Liver (tissue), 9 donors: Measurements from ENCODE around the gene TTC29. TPM values are rescaled to one million over a fixed set of nuclear protein-coding genes. Genes with fewer than 3 reads are reported as not detected.
"Not testable (repeated sequence)": the region's sequence is repeated elsewhere in the genome, so short reads cannot be mapped to it uniquely, and the experiment has no call there.

Experiments used
- DNase-seq: peaks from one replicate; pipeline ENCODE4 v3.0.0-alpha.2; 2017; ENCODE audit warnings: low spot score
- H3K27ac ChIP-seq, 2 donors: one replicate each; pipeline ENCODE4 v1.7.0; 2013; ENCODE audit warnings: inconsistent platforms in 2 of 2, low read length in 2 of 2, control low read depth in 1 of 2, low read depth in 1 of 2, mild to moderate bottlenecking in 1 of 2
- H3K27me3 ChIP-seq, 4 donors: one replicate each; pipeline versions ENCODE4 v1.6.1 to v1.7.0; 2013; ENCODE audit warnings: low read length in 3 of 4, inconsistent platforms in 1 of 4, mild to moderate bottlenecking in 1 of 4, moderate library complexity in 1 of 4; ENCODE audit not compliant: control insufficient read depth in 4 of 4, insufficient read depth in 4 of 4
- H3K36me3 ChIP-seq, 4 donors: one replicate each; pipeline versions ENCODE4 v1.6.1 to v1.7.0; 2013; ENCODE audit warnings: low read length in 3 of 4, mild to moderate bottlenecking in 3 of 4, low read depth in 1 of 4, moderate library complexity in 1 of 4; ENCODE audit not compliant: control insufficient read depth in 4 of 4, insufficient read depth in 3 of 4
- H3K4me1 ChIP-seq, 4 donors: one replicate each; pipeline versions ENCODE4 v1.6.1 to v1.7.0; 2013; ENCODE audit warnings: low read length in 3 of 4, mild to moderate bottlenecking in 3 of 4, moderate library complexity in 1 of 4; ENCODE audit not compliant: control insufficient read depth in 4 of 4, insufficient read depth in 4 of 4
- H3K4me3 ChIP-seq, 3 donors: one replicate each; pipeline versions ENCODE4 v1.6.1 to v1.7.0; 2013; ENCODE audit warnings: low read length in 3 of 3, control low read depth in 1 of 3, low read depth in 1 of 3, mild to moderate bottlenecking in 1 of 3
- H3K9ac ChIP-seq, 2 donors: one replicate each; pipeline ENCODE4 v1.7.0; 2013; ENCODE audit warnings: low read length in 2 of 2, mild to moderate bottlenecking in 2 of 2, moderate library complexity in 2 of 2, control low read depth in 1 of 2, low read depth in 1 of 2
- H3K9me3 ChIP-seq, 4 donors: one replicate each; pipeline versions ENCODE4 v1.6.1 to v1.7.0; 2013; ENCODE audit warnings: low read length in 3 of 4; ENCODE audit not compliant: control insufficient read depth in 4 of 4
- FOXA1 ChIP-seq: IDR thresholded peaks from 2 replicates; pipeline ENCODE4 v1.6.1; 2016; ENCODE audit warnings: antibody characterized with exemption
- FOXA2 ChIP-seq: IDR thresholded peaks from 2 replicates; pipeline ENCODE4 v1.6.1; 2016; ENCODE audit warnings: antibody characterized with exemption
- GABPA ChIP-seq, 2 donors: IDR thresholded peaks in 1 of 2; conservative IDR thresholded peaks in 1 of 2; 2 replicates each; pipeline ENCODE4 v1.6.1; 2016; ENCODE audit warnings: antibody characterized with exemption in 2 of 2, mild to moderate bottlenecking in 1 of 2, moderate library complexity in 1 of 2
- HNF4A ChIP-seq, 2 donors: conservative IDR thresholded peaks; 2 replicates each; pipeline ENCODE4 v1.6.1; 2016; ENCODE audit warnings: antibody characterized with exemption in 2 of 2, mild to moderate bottlenecking in 2 of 2
- HNF4G ChIP-seq: IDR thresholded peaks from 2 replicates; pipeline ENCODE4 v1.6.1; 2016; ENCODE audit warnings: antibody characterized with exemption
- NR2F2 ChIP-seq: IDR thresholded peaks from 2 replicates; pipeline ENCODE4 v1.6.1; 2016; ENCODE audit warnings: antibody characterized with exemption
- RAD21 ChIP-seq, 2 donors: IDR thresholded peaks; 2 replicates each; pipeline ENCODE4 v1.6.1; 2016; ENCODE audit warnings: antibody characterized with exemption in 2 of 2, mild to moderate bottlenecking in 2 of 2
- RXRA ChIP-seq, 2 donors: IDR thresholded peaks; 2 replicates each; pipeline ENCODE4 v1.6.1; 2017 to 2018; ENCODE audit warnings: antibody characterized with exemption in 2 of 2, mild to moderate bottlenecking in 1 of 2
- SP1 ChIP-seq: IDR thresholded peaks from 2 replicates; pipeline ENCODE4 v1.6.1; 2018; ENCODE audit warnings: antibody characterized with exemption, mild to moderate bottlenecking
- TAF1 ChIP-seq: conservative IDR thresholded peaks from 2 replicates; pipeline ENCODE4 v1.6.1; 2016; ENCODE audit warnings: antibody characterized with exemption, mild to moderate bottlenecking
- WGBS: extraction: QIAGEN DNeasy Blood & Tissue Kit; methylation state at CpG from one replicate; pipeline ENCODE4 v1.1.7; 2013; 5-methylcytosine and 5-hydroxymethylcytosine counted together
- polyA plus RNA-seq, 2 donors: library from polyadenylated mRNA; stranded (reverse) in 1 of 2; unstranded in 1 of 2; fragments of 200-250 nt in 1 of 2; fragments of >200 nt in 1 of 2; fragmentation: Nextera tagmentation in 1 of 2; extraction: Ambion mirVana in 1 of 2; gene quantifications; one replicate each; pipeline versions ENCODE4 v1.2.1 to v1.2.3, GENCODE V29; 2013 to 2015
- total RNA-seq, 2 donors: library from RNA; depleted of rRNA; stranded (reverse); fragments of >200 nt; gene quantifications; one replicate each; pipeline ENCODE4 v1.2.3, GENCODE V29; 2014
- TF ChIP-seq, protein P1 (sequence below): IDR thresholded peaks from 2 replicates; pipeline ENCODE4 v1.6.1; 2016; ENCODE audit warnings: antibody characterized with exemption, mild to moderate bottlenecking
- TF ChIP-seq, protein P2 (sequence below): IDR thresholded peaks from 2 replicates; pipeline ENCODE4 v1.6.1; 2016; ENCODE audit warnings: antibody characterized with exemption
- TF ChIP-seq, protein P3 (sequence below): IDR thresholded peaks from 2 replicates; pipeline ENCODE4 v1.6.1; 2016; ENCODE audit warnings: antibody characterized with exemption
- donor health status: healthy.
- donor health status: healthy.
- donor health status: healthy.
- donor health status: healthy.
- donor health status: healthy.

TTC29 gene
- total and polyA plus RNA-seq, 4 donors: not detected

DNA sequence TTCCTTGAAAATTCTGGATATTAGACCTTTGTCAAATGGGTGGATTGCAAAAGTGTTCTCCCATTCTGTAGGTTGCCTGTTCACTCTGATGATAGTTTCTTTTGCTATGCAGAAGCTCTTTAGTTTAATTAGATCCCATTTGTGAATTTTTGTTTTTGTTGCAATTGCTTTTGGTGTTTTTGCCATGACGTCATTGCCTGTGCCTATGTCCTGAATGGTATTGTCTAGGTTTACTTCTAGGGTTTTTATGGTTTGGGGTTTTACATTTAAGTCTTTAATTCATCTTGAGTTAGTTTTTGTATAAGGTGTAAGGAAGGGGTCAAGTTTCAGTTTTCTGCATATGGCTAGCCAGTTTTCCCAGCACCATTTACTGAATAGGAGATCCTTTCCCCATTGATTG lies 122.7 kb downstream of the TTC29 start:
- H3K36me3 ChIP-seq, H3K9ac ChIP-seq, H3K9me3 ChIP-seq, H3K27me3 ChIP-seq, DNase-seq, H3K27ac ChIP-seq, H3K4me1 ChIP-seq, H3K4me3 ChIP-seq: not testable (repeated sequence)
- 85% methylated on average over 1 of the region's 1 CpG for WGBS

DNA sequence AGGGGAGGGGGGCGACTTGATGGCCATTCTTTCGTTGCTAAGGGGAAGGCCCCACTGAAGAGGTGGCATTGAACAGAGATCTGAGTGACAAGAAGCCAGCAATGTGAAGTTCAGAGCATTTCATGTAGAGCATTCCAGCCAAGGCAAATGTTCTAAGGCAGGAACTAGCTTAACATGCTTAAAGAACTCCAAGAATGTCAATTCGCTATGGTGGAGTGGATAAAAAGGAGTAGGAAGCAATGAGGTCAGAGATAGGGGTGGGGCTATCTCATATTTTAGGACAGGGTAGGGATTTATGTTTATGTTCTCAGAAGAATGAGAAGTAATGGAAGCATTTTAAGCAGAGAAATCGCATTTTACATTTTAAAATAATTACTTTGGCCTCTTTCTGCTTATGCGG lies 130.9 kb downstream of the TTC29 start:
- 70% methylated on average over 5 of the region's 5 CpGs for WGBS
- TF ChIP-seq FOXA1 (no peak), NR2F2 (no peak), SP1 (no peak), FOXA2 (no peak)
- TF ChIP-seq, protein P1, sequence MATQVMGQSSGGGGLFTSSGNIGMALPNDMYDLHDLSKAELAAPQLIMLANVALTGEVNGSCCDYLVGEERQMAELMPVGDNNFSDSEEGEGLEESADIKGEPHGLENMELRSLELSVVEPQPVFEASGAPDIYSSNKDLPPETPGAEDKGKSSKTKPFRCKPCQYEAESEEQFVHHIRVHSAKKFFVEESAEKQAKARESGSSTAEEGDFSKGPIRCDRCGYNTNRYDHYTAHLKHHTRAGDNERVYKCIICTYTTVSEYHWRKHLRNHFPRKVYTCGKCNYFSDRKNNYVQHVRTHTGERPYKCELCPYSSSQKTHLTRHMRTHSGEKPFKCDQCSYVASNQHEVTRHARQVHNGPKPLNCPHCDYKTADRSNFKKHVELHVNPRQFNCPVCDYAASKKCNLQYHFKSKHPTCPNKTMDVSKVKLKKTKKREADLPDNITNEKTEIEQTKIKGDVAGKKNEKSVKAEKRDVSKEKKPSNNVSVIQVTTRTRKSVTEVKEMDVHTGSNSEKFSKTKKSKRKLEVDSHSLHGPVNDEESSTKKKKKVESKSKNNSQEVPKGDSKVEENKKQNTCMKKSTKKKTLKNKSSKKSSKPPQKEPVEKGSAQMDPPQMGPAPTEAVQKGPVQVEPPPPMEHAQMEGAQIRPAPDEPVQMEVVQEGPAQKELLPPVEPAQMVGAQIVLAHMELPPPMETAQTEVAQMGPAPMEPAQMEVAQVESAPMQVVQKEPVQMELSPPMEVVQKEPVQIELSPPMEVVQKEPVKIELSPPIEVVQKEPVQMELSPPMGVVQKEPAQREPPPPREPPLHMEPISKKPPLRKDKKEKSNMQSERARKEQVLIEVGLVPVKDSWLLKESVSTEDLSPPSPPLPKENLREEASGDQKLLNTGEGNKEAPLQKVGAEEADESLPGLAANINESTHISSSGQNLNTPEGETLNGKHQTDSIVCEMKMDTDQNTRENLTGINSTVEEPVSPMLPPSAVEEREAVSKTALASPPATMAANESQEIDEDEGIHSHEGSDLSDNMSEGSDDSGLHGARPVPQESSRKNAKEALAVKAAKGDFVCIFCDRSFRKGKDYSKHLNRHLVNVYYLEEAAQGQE: no peak
- DNase-seq: no peak
- Histone ChIP-seq H3K27me3 (peaks cover 0 to 4% (median 0%) of the 10 kb centered on the region in 4 donors), H3K36me3 (no peaks in the 10 kb centered on the region), H3K4me1 (no peaks in the 10 kb centered on the region), H3K4me3 (no peak overlapping the region), H3K9ac (no peak overlapping the region), H3K9me3 (no peaks in the 10 kb centered on the region), H3K27ac (no peak overlapping the region)

DNA sequence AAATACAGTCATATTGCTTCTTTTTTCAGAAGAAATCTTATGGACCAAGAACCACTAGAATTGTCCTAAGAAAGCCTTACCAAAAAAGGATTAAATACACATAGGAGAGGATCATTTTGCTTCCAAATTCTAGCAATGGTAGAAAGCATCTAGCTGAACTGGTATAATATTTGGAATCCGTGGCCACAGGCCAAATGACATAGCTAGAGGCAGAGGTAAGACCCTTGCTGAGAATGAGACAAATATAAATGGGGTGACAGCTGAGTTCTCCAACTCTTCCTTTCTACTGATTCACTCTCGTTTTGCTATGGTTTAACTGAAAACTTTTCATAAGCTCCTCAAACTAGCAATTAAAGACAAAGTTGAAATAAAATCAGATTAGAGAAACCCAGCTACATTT lies 150.0 kb downstream of the TTC29 start:
- H3K4me3 ChIP-seq: no peak overlapping the region
- TF ChIP-seq RXRA (IDR thresholded peaks at IDR 0.05) (no peak), SP1 (no peak), HNF4A (conservative IDR thresholded peaks at IDR 0.05) (no peak), TAF1 (no peak), RAD21 (IDR thresholded peaks at IDR 0.05) (no peak), GABPA (IDR thresholded peaks at IDR 0.05 in 1 of 2, conservative IDR thresholded peaks at IDR 0.05 in 1 of 2) (no peak), FOXA1 (no peak), HNF4G (no peak)
- TF ChIP-seq, protein P2, sequence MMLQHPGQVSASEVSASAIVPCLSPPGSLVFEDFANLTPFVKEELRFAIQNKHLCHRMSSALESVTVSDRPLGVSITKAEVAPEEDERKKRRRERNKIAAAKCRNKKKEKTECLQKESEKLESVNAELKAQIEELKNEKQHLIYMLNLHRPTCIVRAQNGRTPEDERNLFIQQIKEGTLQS: no peak
- TF ChIP-seq, protein P3, sequence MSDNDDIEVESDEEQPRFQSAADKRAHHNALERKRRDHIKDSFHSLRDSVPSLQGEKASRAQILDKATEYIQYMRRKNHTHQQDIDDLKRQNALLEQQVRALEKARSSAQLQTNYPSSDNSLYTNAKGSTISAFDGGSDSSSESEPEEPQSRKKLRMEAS: no peak
- H3K9me3 ChIP-seq: no peaks in the 10 kb centered on the region
- 35% methylated on average over 2 of the region's 2 CpGs for WGBS
- H3K4me1 ChIP-seq: no peaks in the 10 kb centered on the region
- no peak for DNase-seq
- H3K27me3 ChIP-seq: peaks cover 0 to 4% (median 0%) of the 10 kb centered on the region in 4 donors
- no peak overlapping the region for H3K27ac ChIP-seq
- no peaks in the 10 kb centered on the region for H3K36me3 ChIP-seq
- no peak overlapping the region for H3K9ac ChIP-seq
